ENCODE measurements around the gene RPS27. TPM values are rescaled to one million over a fixed set of nuclear protein-coding genes. Genes with fewer than 3 reads are reported as not detected.

Gene RPS27
- total RNA-seq, 1 donor from 2014 or later, result 2,370 TPM

DNA sequence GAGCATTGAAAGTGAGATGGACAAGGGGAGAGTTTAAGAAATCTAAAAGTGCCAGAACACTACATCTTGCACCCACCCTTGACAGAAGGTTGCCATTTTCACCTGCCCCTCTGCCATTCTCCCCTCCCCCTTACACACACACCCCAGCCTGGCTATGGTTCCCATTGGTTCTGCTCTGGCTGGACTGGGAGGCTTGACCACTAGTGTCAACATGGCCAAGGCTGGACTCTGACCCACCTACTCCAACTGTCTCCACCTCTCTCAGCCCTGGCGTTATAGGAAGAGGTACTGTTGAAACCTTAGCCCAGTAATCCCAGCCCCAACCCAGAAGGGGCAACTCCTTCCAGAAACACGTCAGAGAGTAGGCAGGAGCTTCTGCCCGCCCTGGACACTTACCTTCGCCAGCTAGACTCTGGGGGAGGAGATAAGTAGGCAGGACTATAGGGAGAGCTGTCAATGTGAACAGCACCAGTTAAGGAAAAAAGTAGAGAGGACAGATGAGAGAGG lies 36.6 kb upstream of the RPS27 start:
- no peaks in the 10 kb centered on the region for H3K9me3 Mint-ChIP-seq
- peak overlapping the region; percentile 7 for H3K4me3 Mint-ChIP-seq
- peaks cover 19% of the 10 kb centered on the region for H3K4me1 Mint-ChIP-seq (ENCODE audit: unreplicated experiment)
- peak overlapping the region; percentile 33 for H3K27ac Mint-ChIP-seq
- TF ChIP-seq, protein P1, sequence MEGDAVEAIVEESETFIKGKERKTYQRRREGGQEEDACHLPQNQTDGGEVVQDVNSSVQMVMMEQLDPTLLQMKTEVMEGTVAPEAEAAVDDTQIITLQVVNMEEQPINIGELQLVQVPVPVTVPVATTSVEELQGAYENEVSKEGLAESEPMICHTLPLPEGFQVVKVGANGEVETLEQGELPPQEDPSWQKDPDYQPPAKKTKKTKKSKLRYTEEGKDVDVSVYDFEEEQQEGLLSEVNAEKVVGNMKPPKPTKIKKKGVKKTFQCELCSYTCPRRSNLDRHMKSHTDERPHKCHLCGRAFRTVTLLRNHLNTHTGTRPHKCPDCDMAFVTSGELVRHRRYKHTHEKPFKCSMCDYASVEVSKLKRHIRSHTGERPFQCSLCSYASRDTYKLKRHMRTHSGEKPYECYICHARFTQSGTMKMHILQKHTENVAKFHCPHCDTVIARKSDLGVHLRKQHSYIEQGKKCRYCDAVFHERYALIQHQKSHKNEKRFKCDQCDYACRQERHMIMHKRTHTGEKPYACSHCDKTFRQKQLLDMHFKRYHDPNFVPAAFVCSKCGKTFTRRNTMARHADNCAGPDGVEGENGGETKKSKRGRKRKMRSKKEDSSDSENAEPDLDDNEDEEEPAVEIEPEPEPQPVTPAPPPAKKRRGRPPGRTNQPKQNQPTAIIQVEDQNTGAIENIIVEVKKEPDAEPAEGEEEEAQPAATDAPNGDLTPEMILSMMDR (conservative IDR thresholded peaks at IDR 0.05), result no peak
- peaks cover 6% of the 10 kb centered on the region for H3K36me3 Mint-ChIP-seq
- H3K27me3 Mint-ChIP-seq, result no peaks in the 10 kb centered on the region
- no peak for DNase-seq (ENCODE audit: extremely low spot score, unreplicated experiment)

- DNase-seq (ENCODE audit: extremely low spot score, unreplicated experiment), result no peak
- H3K4me1 Mint-ChIP-seq (ENCODE audit: unreplicated experiment), result peaks cover 23% of the 10 kb centered on the region
- H3K27ac Mint-ChIP-seq, result no peak overlapping the region
Observed at GRCh38 chr1:153954826-153955225, 35.7 kb upstream of the RPS27 start.

GRCh38 chr1:153956997-153957715 lies 33.4 kb upstream of the RPS27 start:
- H3K27me3 Mint-ChIP-seq, result no peaks in the 10 kb centered on the region

More at GRCh38 chr1:153954826-153955225, 35.7 kb upstream of the RPS27 start:
- peaks cover 6% of the 10 kb centered on the region for H3K36me3 Mint-ChIP-seq
- no peaks in the 10 kb centered on the region for H3K27me3 Mint-ChIP-seq
- TF ChIP-seq, protein P1 (conservative IDR thresholded peaks at IDR 0.05), result no peak
- no peaks in the 10 kb centered on the region for H3K9me3 Mint-ChIP-seq
- H3K4me3 Mint-ChIP-seq, result no peak overlapping the region

DNA sequence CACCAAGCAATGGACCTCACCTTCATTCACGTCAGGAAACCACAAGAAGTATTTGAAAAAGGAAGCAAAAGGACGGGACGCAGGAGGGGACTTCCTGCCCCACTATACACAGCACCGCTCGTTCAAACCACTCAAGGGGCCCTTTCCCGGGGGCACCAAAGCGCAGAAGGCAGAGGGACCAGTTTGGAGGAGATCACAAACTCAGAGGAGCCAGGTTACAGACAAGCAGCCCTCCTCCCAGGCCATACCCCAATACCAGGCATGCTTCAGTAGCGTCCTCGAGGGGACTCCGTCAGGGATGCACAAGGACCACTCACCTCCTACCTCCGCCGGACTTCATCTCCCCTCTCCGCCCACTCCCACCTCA lies 32.8 kb upstream of the RPS27 start:
- no peaks in the 10 kb centered on the region for H3K9me3 Mint-ChIP-seq
- DNase-seq (ENCODE audit: extremely low spot score, unreplicated experiment), result no peak
- peaks cover 5% of the 10 kb centered on the region for H3K36me3 Mint-ChIP-seq
- H3K27me3 Mint-ChIP-seq, result no peaks in the 10 kb centered on the region
- TF ChIP-seq, protein P1 (conservative IDR thresholded peaks at IDR 0.05), result no peak
- H3K27ac Mint-ChIP-seq, result peak overlapping the region; percentile 86
- H3K4me3 Mint-ChIP-seq, result peak overlapping the region; percentile 97
- peaks cover 34% of the 10 kb centered on the region for H3K4me1 Mint-ChIP-seq (ENCODE audit: unreplicated experiment)

More at GRCh38 chr1:153956997-153957715, 33.4 kb upstream of the RPS27 start:
- Mint-ChIP-seq H3K4me3 (peak overlapping the region; percentile 97), H3K36me3 (peaks cover 5% of the 10 kb centered on the region), H3K9me3 (no peaks in the 10 kb centered on the region), H3K27ac (peak overlapping the region; percentile 86), H3K4me1 (ENCODE audit: unreplicated experiment) (peaks cover 34% of the 10 kb centered on the region)
- TF ChIP-seq, protein P1 (conservative IDR thresholded peaks at IDR 0.05), result no peak
- no peak for DNase-seq (ENCODE audit: extremely low spot score, unreplicated experiment)

- Mint-ChIP-seq H3K36me3 (peaks cover 5% of the 10 kb centered on the region), H3K4me1 (ENCODE audit: unreplicated experiment) (peaks cover 35% of the 10 kb centered on the region), H3K27me3 (no peaks in the 10 kb centered on the region), H3K4me3 (peak within 1 kb of the TSS; percentile 97), H3K9me3 (no peaks in the 10 kb centered on the region), H3K27ac (peak within 1 kb of the TSS; percentile 86)
- TF ChIP-seq, protein P1 (conservative IDR thresholded peaks at IDR 0.05), result no peak
- peak; percentile 98 for DNase-seq (ENCODE audit: extremely low spot score, unreplicated experiment)
Observed at GRCh38 chr1:153958111-153958960, 32.2 kb upstream of the RPS27 start, which contains the start of gene CRTC2. Gene CRTC2, minus strand, starts transcription at chr1:153958612. Its CDS starts 115 bp downstream, at chr1:153958497.
